Posterior vena cava (tissue), 2 donors: ENCODE data around the gene SGO2. TPM values are rescaled to one million over a fixed set of nuclear protein-coding genes. Genes with fewer than 3 reads are reported as not detected.
"Not testable (repeated sequence)": the region's sequence is repeated elsewhere in the genome, so short reads cannot be mapped to it uniquely, and the experiment has no call there.

ENCODE experiments used
- DNase-seq: peaks from one replicate; pipeline ENCODE4 v3.0.0-alpha.2; 2020; ENCODE audit warnings: low spot score
- intact Hi-C, 2 donors: fragments of 100-400 bp; cut with DNase I; formaldehyde crosslinking; loops; one replicate each; pipeline versions ENCODE4 v1.14.1 to v1.14.2; 2022 to 2023
- total RNA-seq, 2 donors: library from RNA; stranded (reverse); fragmentation: NEBNext Ultra II Directional; extraction: Animal tissue kit (Norgen Biotek cat#: 25700); gene quantifications; one replicate each; pipeline ENCODE4 v1.2.1, GENCODE V29; 2021
- donor health status: DM: yes; HTN: yes; CAD: no.
- donor health status: DM: yes; HTN: yes; CAD: no.

The SGO2 gene
- total RNA-seq, 2 donors from 2014 or later: 2.3 to 2.7 TPM

- intact Hi-C loops: no loop called here
- no peak for DNase-seq
Observed at GRCh38 chr2:200615247-200615646, 89.2 kb downstream of the SGO2 start.

- no peak for DNase-seq
- intact Hi-C loops: no loop called here
Observed at GRCh38 chr2:200616193-200616592, 90.2 kb downstream of the SGO2 start.

GRCh38 chr2:200616656-200617055 lies 90.6 kb downstream of the SGO2 start:
- intact Hi-C loops: no loop called here
- no peak for DNase-seq

- DNase-seq: no peak
- intact Hi-C loops: no loop called here
Observed at GRCh38 chr2:200617156-200618053, 91.4 kb downstream of the SGO2 start.

GRCh38 chr2:200618054-200618419 lies 92.0 kb downstream of the SGO2 start:
- intact Hi-C loops: no loop called here
- DNase-seq: no peak

GRCh38 chr2:200618590-200619021 lies 92.6 kb downstream of the SGO2 start:
- no peak for DNase-seq
- intact Hi-C loops: no loop called here

GRCh38 chr2:200619279-200619678 lies 93.3 kb downstream of the SGO2 start:
- DNase-seq: no peak
- intact Hi-C loops: no loop called here

GRCh38 chr2:200620606-200621390 lies 94.8 kb downstream of the SGO2 start:
- intact Hi-C loops: no loop called here

GRCh38 chr2:200622106-200622505 lies 96.1 kb downstream of the SGO2 start:
- DNase-seq: no peak
- intact Hi-C loops: no loop called here

More at GRCh38 chr2:200620606-200621390, 94.8 kb downstream of the SGO2 start:
- no peak for DNase-seq

- intact Hi-C loops: no loop called here
- no peak for DNase-seq
Observed at GRCh38 chr2:200624026-200624425, 98.0 kb downstream of the SGO2 start.

- DNase-seq: no peak
- intact Hi-C loops: no loop called here
Observed at GRCh38 chr2:200624658-200625057, 98.7 kb downstream of the SGO2 start.

- DNase-seq: no peak
- intact Hi-C loops: no loop called here
Observed at GRCh38 chr2:200625282-200625681, 99.3 kb downstream of the SGO2 start.

GRCh38 chr2:200625958-200626363 lies 100.0 kb downstream of the SGO2 start:
- intact Hi-C loops: no loop called here

GRCh38 chr2:200627110-200627770 lies 101.2 kb downstream of the SGO2 start:
- intact Hi-C loops: no loop called here
- DNase-seq: no peak

More at GRCh38 chr2:200625958-200626363, 100.0 kb downstream of the SGO2 start:
- no peak for DNase-seq

- DNase-seq, intact Hi-C loops: not testable (repeated sequence)
Observed at GRCh38 chr2:200628461-200628860, 102.5 kb downstream of the SGO2 start.

- intact Hi-C loops: no loop called here
- DNase-seq: no peak
Observed at GRCh38 chr2:200631287-200631686, 105.3 kb downstream of the SGO2 start.
